Parathyroid adenoma (tissue), 2 donors: ENCODE data around the gene RNF220.

Experiments used
- H2AFZ ChIP-seq: fragments of 300-600 bp; sonication (generic); one replicate; pipeline ENCODE4 v1.7.0; 2017; ENCODE audit warnings: antibody characterized with exemption, mild to moderate bottlenecking
- H3K27ac ChIP-seq: fragments of 300-600 bp; sonication (generic); one replicate; pipeline ENCODE4 v1.7.0; 2017
- H3K27me3 ChIP-seq: fragments of 300-600 bp; sonication (generic); one replicate; pipeline ENCODE4 v1.7.0; 2017; ENCODE audit warnings: low read length; ENCODE audit not compliant: control insufficient read depth, insufficient read depth
- H3K36me3 ChIP-seq: fragments of 300-600 bp; sonication (generic); one replicate; pipeline ENCODE4 v1.7.0; 2017; ENCODE audit warnings: low read length; ENCODE audit not compliant: control insufficient read depth, insufficient read depth
- H3K4me1 ChIP-seq: fragments of 300-600 bp; sonication (generic); one replicate; pipeline ENCODE4 v1.7.0; 2017; ENCODE audit warnings: control low read depth
- H3K4me2 ChIP-seq: fragments of 300-600 bp; sonication (generic); one replicate; pipeline ENCODE4 v1.7.0; 2017; ENCODE audit warnings: low read length
- H3K4me3 ChIP-seq: fragments of 300-600 bp; sonication (generic); one replicate; pipeline ENCODE4 v1.7.0; 2017; ENCODE audit warnings: low read depth, low read length
- H3K79me2 ChIP-seq: fragments of 300-600 bp; sonication (generic); one replicate; pipeline ENCODE4 v1.7.0; 2017; ENCODE audit warnings: control low read depth
- H3K9ac ChIP-seq: fragments of 300-600 bp; sonication (generic); one replicate; pipeline ENCODE4 v1.7.0; 2017; ENCODE audit warnings: mild to moderate bottlenecking
- H3K9me3 ChIP-seq: fragments of 300-600 bp; sonication (generic); one replicate; pipeline ENCODE4 v1.7.0; 2017; ENCODE audit warnings: low read length; ENCODE audit not compliant: control insufficient read depth
- CTCF ChIP-seq: fragments of 300-600 bp; sonication (generic); IDR thresholded peaks from one replicate; pipeline ENCODE4 v1.7.0; 2017; ENCODE audit warnings: antibody characterized with exemption, mild to moderate bottlenecking
- donor health status: primary hyperparathyroidism.

Gene RNF220

GRCh38 chr1:44581205-44581604, 176.2 kb downstream of the RNF220 start:
- Histone ChIP-seq H3K36me3 (no peaks in the 10 kb centered on the region), H2AFZ (no peak overlapping the region), H3K4me3 (no peak overlapping the region), H3K27ac (no peak overlapping the region), H3K9ac (no peak overlapping the region), H3K9me3 (no peaks in the 10 kb centered on the region), H3K4me1 (no peaks in the 10 kb centered on the region), H3K27me3 (no peaks in the 10 kb centered on the region), H3K4me2 (no peak overlapping the region), H3K79me2 (no peaks in the 10 kb centered on the region)
- TF ChIP-seq CTCF = no peak

- Histone ChIP-seq H3K4me3 (no peak overlapping the region), H3K27ac (no peak overlapping the region), H3K36me3 (no peaks in the 10 kb centered on the region), H3K9ac (no peak overlapping the region), H3K9me3 (no peaks in the 10 kb centered on the region), H3K4me1 (no peaks in the 10 kb centered on the region), H3K4me2 (no peak overlapping the region), H3K27me3 (no peaks in the 10 kb centered on the region), H3K79me2 (no peaks in the 10 kb centered on the region), H2AFZ (no peak overlapping the region)
- no peak for TF ChIP-seq CTCF
Measured at GRCh38 chr1:44584167-44584566, 179.1 kb downstream of the RNF220 start.

- H3K4me3 ChIP-seq = no peak overlapping the region
- H3K9ac ChIP-seq = no peak overlapping the region
- H2AFZ ChIP-seq = no peak overlapping the region
- H3K36me3 ChIP-seq = no peaks in the 10 kb centered on the region
- no peaks in the 10 kb centered on the region for H3K9me3 ChIP-seq
- H3K27ac ChIP-seq = no peak overlapping the region
- no peaks in the 10 kb centered on the region for H3K4me1 ChIP-seq
- no peaks in the 10 kb centered on the region for H3K27me3 ChIP-seq
- TF ChIP-seq CTCF = no peak
- H3K79me2 ChIP-seq = no peaks in the 10 kb centered on the region
- H3K4me2 ChIP-seq = no peak overlapping the region
Measured at GRCh38 chr1:44585315-44585920, 180.4 kb downstream of the RNF220 start.

GRCh38 chr1:44587796-44588460, 182.9 kb downstream of the RNF220 start:
- Histone ChIP-seq H2AFZ (no peak overlapping the region), H3K27me3 (no peaks in the 10 kb centered on the region), H3K9me3 (no peaks in the 10 kb centered on the region), H3K36me3 (no peaks in the 10 kb centered on the region), H3K79me2 (no peaks in the 10 kb centered on the region), H3K4me1 (no peaks in the 10 kb centered on the region), H3K4me2 (no peak overlapping the region), H3K9ac (no peak overlapping the region), H3K27ac (no peak overlapping the region), H3K4me3 (no peak overlapping the region)
- no peak for TF ChIP-seq CTCF
